Stimulated activated CD4-positive, alpha-beta T cell treated with anti-CD3 and anti-CD28 coated beads, Interleukin-1b, Interleukin-23, amount 100 ng/mL, for 1 hour (primary cell): ENCODE measurements around the gene GRM2.

ENCODE experiments used
- DNase-seq, 2 donors: peaks; one replicate each; pipeline ENCODE4 v3.0.0-alpha.2; 2020; ENCODE audit warnings: low read depth in 2 of 2

The GRM2 gene

DNA sequence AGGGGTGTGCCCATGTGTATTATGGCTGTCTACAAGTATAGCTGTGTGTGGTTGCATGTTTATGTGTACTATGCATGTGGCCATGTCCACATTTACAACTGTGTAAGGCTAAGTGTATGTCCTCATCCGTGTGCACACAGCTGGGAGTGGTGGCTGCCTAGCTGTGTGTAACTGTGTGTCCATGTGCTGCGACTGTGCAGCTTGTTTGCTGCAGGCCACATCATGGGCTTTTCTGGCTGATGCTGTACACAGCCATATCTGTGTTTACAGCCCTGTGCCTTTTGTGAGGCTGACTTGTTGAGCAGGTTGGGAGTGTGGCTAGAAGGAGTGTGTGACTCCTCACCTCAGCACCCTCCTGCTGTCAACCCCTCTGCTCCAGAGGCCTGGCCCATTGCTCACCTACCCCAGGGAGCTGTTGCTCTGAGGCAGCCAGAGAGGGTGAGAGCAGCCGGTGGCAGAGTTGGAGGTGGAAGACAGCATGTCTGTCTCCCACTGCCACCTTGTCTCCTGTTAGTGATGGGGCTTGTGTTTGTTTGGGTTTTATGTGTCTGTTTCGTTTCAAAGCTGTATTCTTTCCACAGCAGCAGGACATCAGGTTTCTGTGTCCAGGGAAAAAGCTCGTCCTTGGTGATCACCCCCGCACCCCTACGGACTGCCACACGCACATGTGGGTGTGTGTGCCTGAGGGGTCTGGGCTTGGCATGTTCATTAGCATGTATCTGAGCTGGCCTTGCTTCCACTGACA lies 1.4 kb upstream of the GRM2 start:
- DNase-seq, result no peak

DNA sequence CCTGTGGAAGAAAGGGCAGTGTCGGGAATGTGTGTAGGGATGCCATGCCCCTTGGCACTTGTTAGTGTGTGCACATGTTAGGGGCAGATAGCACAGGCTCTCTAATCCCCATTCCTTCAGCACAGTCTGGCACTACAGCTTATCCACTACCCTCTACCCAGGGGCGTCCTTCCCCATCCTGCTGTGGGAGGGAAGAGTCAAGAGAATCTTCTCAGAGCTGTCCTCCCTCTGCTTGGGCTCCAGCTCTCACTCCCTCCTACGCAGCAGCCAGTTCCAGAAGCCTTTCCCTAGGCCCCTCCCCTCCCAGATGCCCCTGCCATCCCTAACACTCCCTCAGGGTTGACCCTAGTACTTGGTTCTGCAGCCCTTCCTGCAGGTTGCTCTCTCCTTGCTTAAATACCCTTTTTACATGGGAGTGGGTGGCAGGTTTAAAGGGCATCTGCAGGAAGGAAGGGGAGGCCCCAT lies 815 bp upstream of the GRM2 start:
- DNase-seq, result no peak

DNA sequence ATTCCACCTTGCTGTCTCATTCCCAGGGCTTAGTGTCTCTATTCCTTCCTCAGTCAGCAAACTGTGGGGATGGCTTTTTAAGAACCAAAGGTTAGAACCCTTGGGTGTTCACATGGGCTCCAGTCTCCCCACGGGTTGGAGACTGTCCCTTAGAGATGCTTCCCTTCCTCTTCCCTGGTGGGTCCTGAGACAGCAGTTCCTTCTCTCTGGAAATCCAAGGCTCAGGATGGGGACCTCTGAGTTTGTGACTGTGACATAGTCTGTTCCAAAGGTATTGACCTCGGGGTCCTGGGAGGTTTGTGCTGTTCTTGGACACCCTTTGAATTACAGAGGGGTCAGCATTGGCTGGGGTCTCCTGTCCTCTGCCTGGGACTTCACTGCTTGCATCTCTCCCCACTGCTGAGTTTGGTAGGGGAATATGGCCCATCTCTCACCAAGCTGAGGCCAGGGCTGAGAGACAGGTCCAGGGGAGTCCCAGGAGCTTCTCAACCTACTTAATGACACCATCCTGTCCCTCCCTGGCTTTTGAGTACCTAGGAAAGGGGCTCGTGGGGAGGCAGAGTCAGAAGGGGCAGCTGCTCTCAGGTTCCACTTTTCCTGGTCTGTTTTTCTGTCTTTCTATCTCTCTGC lies 1.5 kb downstream of the GRM2 start:
- no peak for DNase-seq

GRCh38 chr3:51709004-51709420 lies 2.1 kb downstream of the GRM2 start:
- no peak for DNase-seq

DNA sequence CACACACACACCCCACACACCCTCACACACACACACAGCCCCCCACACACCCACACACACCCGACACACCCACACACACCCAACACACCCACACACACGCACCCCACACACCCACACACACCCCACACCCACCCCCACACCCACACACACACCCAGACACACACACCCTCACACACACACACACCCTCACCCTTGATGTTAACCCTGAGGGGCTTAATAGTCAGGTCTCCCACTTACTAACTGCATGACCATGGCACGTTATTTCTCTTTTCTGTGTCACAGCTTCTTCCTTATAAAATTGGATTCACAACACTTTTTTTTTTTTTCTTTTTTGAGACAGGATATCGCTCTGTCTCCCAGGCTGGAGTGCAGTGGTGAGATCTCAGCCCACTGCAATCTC lies 2.8 kb downstream of the GRM2 start:
- DNase-seq, result no peak

DNA sequence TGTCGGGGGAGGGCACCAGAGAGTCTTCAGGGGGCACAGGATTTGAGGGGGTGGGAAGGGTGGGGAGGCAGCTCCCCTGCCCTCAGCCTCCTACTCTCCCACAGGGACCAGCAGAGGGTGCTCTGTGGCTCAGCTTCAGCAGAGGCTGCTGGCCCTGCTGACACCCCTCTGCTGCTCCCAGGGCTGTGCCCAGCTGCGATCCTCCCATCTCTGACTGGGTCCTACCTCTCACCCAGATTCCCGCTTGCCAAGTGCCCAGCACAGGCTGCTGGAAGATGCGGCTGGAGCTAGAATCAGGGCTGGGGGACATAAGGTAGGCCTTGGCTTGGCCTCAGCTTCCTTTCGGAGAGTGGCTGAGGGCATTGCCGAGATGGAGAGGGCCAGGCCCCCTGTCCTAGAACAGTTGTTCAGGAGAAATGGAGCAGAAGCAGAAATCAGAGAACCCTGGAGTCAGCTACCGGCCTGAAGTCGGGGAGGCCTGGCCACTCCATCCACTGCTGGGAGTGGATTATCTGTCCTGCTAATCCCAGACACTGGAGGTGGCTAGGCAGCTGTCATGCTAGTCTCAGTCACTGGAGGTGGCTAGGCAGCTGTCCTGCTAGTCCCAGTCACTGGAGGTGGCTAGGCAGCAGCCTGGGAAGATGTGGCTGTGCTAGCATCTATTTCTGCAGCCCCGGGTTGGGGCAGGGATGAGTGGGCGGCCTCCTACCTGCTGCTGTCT lies 3.9 kb downstream of the GRM2 start:
- DNase-seq, result no peak

GRCh38 chr3:51711352-51712037 lies 4.6 kb downstream of the GRM2 start:
- DNase-seq, result no peak

DNA sequence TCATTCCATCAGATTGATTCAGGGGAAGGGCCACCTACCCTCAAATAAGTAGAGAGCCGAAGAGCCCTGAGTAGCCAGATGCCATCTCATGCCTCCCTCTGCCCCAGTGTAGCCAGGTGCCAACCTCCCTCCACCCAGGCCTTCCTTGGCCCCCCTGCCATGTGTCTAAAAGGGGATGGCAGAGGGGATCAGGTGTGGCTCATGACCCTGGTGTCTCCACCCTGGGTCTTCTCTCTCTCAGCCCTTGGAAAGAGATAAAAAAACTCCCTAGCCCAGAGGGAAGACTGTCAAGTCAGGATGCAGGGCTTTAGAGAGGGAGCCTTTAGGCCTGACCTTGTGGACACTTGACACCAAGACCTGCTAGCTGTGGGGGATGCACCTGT lies 5.2 kb downstream of the GRM2 start:
- no peak for DNase-seq

DNA sequence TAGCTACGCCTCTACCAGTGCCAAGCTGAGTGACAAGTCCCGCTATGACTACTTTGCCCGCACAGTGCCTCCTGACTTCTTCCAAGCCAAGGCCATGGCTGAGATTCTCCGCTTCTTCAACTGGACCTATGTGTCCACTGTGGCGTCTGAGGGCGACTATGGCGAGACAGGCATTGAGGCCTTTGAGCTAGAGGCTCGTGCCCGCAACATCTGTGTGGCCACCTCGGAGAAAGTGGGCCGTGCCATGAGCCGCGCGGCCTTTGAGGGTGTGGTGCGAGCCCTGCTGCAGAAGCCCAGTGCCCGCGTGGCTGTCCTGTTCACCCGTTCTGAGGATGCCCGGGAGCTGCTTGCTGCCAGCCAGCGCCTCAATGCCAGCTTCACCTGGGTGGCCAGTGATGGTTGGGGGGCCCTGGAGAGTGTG lies 5.7 kb downstream of the GRM2 start:
- no peak for DNase-seq

GRCh38 chr3:51712963-51713362 lies 6.1 kb downstream of the GRM2 start:
- DNase-seq, result no peak

- DNase-seq, result no peak
Measured at GRCh38 chr3:51715231-51715976, 8.5 kb downstream of the GRM2 start.

- no peak for DNase-seq
Measured at GRCh38 chr3:51715977-51716294, 9.1 kb downstream of the GRM2 start.

GRCh38 chr3:51716805-51717204 lies 9.9 kb downstream of the GRM2 start:
- DNase-seq, result no peak

- DNase-seq, result no peak
Measured at GRCh38 chr3:51717446-51717845, 10.6 kb downstream of the GRM2 start.

- DNase-seq, result no peak
Measured at GRCh38 chr3:51717947-51718346, 11.1 kb downstream of the GRM2 start.

- no peak for DNase-seq
Measured at GRCh38 chr3:51718547-51719409, 11.9 kb downstream of the GRM2 start.

DNA sequence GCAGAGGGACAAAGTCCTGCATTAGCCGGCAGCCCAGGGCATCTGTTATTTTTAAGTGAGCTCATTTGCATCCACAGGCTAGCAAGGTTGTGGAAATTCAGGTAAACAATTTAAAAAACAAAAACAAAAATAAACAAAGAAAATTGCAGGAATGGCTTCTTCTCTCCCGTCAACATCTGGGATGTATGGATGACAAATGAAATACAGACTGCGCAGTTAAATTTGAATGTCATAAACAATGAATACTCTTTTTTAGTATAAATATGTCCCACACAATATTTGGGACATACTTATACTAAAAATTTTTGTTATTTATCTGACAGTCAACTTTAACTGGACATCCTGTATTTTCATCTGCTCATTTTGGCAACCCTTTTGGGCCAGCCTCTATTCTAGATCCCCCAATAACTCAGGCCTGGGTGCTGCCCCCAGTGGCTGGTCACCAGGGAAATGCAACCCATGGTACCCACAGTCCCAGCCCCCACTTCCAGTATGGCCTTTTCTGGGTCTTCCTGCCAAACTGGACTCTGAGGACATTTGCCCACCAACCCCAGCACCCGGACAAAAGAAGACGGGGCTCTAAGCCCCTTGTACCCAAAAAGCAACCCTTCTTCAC lies 12.7 kb downstream of the GRM2 start:
- DNase-seq, result no peak

DNA sequence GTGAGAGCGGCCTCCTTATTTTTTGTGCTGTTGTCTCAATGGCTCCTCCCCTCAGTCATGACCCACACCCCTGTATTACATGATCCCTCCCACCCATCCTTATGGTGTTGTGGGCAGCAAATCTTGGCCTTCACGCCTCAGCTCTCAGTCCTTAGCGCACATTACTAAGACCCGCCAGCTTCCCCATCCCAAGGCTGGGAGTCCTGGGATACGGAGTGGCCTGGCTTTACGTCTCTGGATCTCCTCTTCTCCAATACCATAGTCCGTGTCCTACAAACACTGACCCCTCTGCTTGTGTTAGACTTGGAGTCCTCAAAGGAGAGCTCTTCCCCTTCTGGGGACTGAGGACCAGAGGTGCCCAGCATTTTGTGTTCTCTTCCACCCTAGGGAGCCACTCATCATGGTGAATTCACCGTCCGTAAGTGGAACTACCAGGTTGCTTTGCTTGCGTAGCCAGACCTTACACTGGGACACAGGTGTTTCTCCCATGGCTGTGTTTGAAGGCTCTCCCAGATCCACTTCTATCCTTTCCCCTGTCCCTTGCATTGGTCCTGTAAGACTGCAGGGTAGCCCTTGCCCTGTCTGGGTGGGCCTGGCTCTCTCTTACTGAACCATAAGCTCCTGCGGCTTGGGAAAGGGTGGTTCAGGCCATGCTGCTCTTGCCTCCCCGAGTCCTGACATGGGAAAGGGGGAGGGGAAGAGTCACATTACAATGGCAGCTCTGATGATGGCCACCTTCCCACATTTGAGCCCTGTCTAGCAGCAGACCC lies 13.6 kb downstream of the GRM2 start:
- no peak for DNase-seq

DNA sequence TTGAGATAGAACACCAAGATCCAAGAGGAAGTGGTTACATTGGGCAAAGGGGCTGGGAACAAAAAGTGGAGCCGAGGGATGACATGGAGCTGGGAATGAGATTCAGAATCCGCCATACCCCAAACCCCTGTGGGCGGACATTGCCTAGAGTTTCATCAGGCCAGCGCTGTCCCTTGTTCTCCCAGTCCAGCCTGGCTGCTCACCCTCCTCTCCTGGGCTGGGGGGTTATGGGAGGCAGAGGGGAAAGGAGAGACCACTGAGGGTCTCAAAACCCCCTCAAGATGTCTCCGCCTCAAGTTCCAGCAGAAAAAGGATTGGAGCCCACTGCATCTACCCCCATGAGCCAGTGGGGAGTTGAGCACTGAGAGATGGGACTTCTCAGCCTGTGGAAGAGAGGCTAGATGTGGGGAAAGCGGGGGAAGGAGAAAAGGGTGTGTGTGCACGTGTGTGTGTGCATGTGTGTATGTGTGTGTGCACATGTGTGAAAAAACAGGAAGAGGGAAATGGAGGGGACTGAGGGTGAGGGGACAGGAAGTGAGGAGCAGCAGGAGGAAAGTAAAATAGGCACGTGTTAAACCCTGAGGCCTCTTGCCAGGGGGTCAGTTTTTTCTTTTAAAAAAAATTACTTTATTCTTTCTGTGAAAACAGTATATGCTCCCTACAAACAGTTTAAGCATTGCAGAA lies 14.3 kb downstream of the GRM2 start:
- no peak for DNase-seq
